ENCODE data around the gene KRT74.

GRCh38 chr12:52581066-52581465 is 7.4 kb upstream of the KRT74 start:
- TF ChIP-seq SUZ12 (IDR thresholded peaks at IDR 0.05; ENCODE audit: extremely low read depth, insufficient read depth, insufficient read length): no peak
- TF ChIP-seq YY1 (IDR thresholded peaks at IDR 0.05; ENCODE audit: insufficient read depth, insufficient read length): no peak

Data from NT2/D1 (cell line).